GM19397 (cell line): ENCODE results near the gene COX4I2.
"Not testable (repeated sequence)": the region's sequence is repeated elsewhere in the genome, so short reads cannot be mapped to it uniquely, and the experiment has no call there.

Experiments used
- ATAC-seq: cut with Tn5 transposase; IDR thresholded peaks from one replicate; pipeline ENCODE4 v1.9.1; 2021; ENCODE audit warnings: mild to moderate bottlenecking, moderate library complexity; ENCODE audit not compliant: unreplicated experiment

Gene COX4I2

DNA sequence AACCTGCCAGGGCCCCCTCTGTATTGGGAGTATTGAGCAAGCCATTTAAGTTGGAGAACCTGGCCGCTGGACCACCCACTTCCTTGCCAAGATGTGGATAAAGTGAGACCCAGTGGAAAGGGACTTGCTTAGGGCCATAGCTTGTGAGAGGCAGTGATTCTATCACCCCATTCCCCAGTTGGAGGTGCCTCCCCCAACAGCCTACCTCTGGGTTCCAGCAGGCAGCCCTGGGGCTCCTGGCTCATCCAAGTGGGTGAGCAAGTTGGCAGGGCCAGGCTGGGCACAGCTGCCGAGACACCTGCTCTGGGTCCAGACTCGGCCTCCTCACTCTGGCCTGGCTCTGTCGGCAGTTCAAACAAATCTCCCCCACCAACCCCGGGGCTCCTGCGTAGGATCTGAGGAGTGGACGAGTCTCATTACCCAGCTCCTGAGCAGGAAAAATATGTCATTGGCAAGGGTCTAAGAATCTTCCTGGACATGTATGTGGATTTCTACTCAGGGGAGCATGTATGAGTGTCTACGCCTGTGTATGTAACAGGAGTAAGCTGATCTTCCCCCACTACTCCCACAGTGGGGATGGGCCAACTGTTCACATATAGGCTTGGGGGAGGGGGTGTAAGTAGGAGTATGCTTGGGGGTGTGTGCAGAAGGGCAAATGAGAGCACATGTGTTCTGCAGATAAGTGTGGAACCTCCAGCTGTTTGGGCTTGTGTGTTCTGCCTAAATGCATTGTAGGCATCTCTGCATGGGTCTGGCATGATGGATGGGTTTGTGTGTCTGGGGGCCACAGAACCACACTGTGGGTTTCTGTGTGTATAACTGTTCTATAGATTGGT lies 30.7 kb upstream of the COX4I2 start:
- no peak for ATAC-seq

DNA sequence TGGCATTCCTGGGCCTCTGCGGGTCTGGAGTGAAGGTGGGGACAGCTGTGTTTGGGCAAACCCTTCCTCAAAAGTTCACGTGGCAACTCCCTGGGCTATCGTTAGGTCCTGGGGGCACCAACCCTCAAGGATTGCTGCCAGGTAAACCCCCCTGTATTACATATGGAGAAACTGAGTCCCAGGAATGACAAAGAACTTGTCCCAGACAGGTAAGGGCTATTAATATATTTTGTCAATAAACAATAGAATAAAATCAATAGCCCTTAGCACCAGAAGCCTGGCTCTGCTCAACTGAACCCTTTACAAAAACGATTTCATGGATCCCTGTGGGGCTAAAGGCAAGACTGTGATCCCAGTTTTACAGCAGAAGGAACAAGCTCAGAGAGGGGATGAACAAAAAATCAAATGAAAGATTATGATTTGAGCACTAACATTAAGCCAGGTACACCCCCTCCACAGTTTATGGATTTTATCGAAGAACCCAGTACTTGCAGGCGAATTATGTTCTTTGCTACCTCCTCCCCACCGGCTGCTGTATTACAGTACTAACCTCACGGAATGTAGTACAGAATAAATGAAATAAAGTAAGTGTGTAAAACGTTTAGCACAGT lies 30.0 kb upstream of the COX4I2 start:
- no peak for ATAC-seq

DNA sequence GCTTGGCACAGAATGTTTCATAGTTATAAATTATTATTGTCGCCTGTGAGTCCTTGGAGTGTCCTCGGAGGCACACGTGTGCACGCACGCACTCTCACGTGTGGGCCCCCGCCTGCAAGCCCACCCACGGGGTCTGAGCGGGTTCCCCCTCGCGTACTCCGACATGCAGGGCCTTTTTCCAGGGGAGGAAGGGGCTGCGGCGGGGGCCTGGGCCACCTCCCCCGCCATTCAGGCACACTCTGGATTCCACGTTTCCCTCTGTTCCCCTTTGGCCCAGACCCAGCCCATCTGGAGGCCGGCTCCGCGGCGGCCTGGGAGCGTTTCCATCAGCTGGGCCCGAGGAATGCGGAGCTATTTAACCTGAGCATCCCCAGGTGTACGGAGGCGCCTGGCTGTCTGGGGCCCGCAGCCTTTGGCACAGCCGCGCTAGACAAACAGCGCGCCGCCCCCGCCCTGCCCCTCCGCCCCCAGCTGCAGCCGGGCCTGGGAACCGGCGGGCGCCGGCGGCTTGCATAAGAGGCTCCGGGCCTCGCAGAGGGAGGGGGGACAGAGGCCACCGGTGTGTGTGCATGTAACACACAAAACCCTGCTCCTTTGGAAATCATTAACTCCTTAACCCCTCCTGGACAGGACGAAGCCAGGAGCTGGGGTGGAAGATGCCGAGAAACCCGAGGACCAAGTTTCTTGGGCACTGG lies 29.3 kb upstream of the COX4I2 start:
- no peak for ATAC-seq

DNA sequence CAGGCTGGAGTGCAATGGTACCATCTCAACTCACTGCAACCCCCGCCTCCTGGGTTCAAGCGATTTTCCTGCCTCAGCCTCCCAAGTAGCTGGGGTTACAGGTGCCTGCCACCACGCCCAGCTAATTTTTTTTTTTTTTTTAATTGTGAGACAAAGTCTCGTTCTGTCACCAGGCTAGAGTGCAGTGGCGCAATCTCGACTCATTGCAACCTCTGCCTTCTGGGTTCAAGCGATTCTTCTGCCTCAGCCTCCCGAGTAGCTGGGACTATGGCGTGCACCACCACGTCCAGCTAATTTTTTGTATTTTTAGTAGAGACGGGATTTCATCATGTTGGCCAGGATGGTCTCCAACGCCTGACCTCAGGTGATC lies 25.5 kb upstream of the COX4I2 start:
- not testable (repeated sequence) for ATAC-seq

DNA sequence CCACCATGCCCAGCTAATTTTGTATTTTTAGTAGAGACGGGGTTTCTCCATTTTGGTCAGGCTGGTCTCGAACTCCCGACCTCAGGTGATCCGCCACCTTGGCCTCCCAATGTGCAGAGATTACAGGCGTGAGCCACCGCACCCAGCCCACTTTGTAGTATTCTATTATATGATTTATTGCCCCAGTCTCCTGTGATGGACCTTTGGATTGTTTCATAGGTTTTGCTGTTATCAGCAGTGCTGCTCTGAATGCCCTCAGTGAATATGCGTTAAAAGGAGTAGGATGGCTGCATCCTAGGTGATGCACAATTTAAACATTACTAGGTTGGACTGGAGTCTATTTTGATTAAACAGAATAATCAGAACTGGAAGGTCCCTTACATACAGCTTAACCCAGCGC lies 22.3 kb upstream of the COX4I2 start:
- ATAC-seq = no peak

DNA sequence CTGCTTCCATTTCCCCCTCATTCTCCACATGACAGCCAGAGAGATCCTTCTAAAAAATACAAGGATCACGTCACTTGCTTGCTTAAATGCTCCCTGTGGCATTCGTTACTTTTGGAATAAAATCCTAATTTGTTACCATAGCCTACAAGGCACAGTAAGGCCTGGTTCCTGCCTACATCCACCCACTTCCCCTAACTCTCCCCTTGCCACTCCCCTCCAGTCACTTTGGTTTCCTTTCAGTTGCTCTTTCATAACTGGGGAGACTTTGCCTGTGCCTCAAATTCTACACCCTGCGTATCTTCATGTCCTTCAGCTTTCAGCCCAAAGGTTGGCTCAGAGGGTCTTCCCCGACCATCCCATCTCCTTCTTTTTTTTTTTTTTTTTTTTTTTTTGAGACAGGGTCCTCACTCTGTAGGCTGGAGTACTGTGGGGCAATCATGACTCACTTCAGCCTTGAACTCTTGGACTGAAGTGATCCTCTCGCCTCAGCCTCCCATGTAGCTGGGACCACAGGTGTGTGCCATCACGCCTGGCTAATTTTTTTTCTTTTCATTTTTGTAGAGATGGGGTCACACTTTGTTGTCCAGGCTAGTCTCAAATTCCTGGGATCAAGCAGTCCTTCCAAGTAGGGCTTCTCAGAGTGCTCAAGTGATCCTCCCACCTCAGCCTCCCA lies 20.1 kb upstream of the COX4I2 start:
- ATAC-seq = no peak

DNA sequence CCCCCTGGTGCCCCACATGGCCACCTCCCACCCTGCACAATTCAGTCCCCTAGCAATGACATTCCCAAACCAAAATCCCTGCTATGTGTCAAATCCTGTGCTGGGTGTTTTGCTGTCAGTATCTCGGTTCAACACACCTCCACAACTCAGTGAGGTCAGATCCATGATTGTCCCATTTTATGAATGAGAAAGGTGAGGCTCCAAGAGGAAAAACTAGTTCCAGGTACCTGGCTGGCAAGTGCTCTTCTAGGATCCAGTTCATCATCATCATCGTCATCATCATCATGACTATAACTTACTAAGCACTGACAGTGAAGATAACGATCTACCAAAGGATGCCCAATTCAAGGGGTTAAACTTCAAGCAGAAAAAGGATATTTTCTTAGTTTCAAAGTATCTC lies 17.5 kb upstream of the COX4I2 start:
- ATAC-seq = no peak

DNA sequence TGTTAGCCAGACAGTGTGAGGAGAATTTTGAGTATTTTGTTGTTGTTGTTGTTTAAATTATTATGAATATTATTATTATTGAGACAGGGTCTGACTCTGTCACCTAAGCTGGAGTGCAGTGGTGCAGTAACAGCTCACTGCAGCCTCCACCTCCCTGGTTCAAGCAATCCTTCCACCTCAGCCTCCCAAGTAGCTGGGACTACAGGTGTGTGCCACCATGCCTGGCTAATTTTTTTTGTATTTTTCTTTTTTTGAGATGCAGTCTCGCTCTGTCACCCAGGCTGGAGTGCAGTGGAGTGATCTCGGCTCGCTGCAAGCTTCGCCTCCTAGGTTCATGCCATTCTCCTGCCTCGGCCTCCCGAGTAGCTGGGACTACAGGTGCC lies 14.6 kb upstream of the COX4I2 start:
- not testable (repeated sequence) for ATAC-seq

DNA sequence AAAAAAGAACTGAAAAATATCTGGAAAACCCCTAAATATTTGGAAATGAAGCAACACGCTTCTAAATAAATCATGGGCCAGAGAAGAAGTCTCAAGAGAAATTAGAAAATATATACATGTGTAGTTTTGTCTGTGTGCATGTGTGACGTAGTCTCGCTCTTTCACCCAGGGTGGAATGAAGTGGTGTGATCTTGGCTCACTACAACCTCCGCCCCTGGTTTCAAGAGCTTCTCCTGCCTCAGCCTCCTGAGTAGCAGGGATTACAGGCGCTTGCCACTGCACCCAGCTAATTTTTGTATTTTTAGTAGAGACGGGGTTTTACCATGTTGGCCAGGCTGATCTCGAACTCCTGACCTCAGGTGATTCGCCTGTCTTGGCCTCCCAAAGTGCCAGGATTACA lies 11.2 kb upstream of the COX4I2 start:
- ATAC-seq = not testable (repeated sequence)

DNA sequence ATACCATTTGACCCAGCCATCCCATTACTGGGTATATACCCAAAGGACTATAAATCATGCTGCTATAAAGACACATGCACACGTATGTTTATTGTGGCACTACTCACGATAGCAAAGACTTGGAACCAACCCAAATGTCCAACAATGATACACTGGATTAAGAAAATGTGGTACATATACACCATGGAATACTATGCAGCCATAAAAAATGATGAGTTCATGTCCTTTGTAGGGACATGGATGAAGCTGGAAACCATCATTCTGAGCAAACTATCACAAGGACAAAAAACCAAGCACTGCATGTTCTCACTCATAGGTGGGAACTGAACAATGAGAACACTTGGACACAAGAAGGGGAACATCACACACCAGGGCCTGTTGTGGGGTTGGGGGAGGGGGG lies 9.7 kb upstream of the COX4I2 start:
- not testable (repeated sequence) for ATAC-seq

DNA sequence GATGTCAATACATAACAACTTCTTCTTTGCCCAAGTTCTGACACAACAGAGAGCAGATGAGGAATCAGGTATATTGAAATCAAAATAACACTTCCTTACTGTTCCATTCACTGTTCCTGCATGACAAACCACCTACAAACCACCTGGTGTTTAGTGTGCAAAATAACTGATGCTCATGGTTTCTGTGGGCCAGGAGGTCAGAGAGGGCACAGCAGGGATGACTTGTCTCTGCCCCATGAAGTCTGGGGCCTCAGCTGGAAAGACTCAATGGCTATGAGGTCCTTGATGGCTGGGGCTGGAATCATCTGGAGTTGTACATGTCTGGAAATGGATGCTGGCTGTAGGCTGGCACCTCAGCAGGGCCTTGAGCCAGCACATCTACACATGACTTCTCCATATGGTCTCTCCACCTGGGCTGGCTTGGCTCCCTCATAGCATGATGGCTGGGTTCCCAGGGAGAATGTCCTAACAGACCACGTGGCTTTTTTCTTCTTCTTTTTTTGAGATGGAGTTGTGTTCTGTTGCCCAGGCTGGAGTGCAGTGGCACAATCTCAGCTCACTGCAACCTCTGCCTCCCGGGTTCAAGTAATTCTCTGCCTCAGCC lies 7.4 kb upstream of the COX4I2 start:
- no peak for ATAC-seq

DNA sequence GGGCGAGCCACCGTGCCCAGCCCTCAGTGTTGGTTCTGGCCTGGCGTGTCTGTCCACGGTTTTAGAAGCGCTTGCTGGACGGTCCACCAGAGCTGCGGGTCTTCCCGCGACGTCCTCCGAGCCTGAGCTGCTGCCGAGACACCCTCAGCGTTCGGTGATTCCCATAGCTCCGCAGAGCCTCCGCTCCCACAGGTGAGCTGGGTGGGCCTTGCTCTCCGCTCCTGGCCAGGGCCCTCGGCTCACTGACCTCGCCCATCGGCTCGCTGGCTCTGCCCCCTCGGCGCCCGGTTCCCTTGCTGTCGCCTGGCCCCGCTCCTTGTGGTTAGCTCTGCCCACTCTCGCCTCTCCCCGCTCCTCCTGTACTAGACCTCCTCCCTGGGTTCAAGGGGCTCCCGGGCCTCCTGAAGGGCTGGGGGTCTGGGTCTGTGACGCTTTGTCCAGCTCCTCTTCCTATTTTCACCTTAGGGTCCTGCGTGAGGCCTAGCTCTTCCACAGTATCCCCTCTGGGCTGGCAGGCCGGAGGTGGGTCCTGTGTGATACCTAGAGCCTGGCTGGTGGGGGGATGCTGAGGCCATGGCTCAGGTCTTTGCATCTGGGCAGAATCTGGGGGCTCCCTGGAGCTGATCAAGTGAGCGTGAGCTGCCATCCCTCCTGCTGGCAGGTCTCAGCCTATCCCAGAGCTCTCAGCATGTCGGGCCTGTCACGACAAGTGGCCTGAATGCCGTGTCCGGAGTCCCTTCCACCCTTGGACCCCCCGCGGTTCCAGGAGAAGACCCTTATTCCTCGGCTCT lies 5.0 kb upstream of the COX4I2 start:
- no peak for ATAC-seq

DNA sequence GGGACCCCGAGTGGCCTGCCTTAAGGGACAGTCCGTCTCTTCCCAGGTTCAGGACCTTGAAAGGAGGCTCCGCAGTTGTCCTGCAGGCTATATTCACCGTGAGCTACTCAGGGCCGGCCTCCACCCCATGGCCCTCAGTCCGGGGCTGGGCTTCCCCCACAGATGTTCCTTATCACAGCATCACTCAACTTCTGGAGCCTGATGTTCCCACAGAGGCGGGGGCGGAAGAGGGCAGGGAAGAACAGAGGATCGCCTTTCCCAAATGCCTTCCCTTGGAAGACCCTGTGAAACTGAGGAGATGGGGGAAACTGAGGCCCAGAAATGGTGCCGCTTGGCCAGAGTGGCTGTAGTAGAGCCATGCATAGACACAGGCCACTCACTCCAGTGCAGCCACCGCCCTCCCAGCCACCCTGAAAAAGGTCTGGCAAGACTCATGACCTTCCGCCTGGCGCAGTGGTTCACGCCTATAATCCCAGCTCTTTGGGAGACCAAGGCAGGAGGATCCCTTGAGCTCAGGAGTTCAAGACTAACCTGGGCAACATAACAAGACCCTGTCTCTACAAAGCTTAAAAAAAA lies 4.3 kb upstream of the COX4I2 start:
- ATAC-seq = no peak

DNA sequence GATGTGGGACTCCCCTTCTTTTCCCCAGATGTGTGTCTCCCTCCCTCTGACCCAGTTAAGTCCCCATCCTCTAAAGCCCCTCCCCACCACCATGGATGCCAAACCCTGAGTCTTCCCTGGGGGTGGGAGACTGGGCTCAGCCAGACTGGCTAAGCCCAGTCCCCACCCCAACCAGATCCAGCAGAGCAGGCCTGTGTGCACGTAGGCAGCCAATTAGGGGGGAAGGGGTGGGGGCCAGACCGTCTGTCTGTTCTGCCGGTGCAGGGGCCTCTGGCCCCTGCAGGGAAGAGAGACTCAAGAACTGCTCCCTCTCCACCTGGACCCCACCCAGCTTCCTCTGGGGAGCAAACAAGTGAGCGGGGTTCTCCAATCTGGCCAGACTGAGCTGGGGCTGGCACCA lies 605 bp downstream of the COX4I2 start:
- no peak for ATAC-seq

DNA sequence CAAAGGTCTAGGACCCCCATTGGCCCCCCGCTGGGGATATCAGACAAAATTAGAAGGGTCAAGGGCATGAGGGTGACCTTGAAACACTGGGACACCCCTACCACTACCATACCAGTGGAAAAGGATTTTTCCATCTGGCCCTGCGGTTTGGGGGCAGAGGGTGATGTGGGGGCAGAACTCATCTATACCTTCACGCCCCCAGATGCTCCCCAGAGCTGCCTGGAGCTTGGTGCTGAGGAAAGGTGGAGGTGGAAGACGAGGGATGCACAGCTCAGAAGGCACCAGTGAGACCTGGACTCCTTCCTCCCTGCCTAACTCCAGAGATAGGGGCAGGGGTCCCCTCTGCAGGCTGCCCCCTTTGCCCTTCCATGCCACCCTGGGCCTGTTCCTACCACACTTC lies 1.1 kb downstream of the COX4I2 start:
- no peak for ATAC-seq

DNA sequence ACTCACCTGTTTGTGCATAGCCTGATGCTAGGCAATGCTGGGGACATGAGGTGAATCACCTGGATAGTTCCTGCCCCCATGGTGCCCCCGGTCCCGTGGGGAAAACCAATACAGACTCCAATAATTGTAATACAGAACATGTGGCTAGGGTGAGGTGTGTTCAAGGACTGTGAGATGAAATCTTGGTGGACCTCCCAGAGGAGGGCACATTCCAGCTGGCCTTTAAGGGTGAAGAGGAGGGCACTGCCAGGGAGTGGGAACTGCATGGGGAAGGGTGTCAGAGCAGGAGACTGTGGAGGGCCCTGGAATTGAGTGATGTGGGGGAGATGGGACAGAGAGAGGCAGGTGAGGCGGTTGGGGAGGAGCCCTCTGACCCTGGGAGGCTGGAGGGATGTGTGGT lies 2.5 kb downstream of the COX4I2 start:
- ATAC-seq = no peak

DNA sequence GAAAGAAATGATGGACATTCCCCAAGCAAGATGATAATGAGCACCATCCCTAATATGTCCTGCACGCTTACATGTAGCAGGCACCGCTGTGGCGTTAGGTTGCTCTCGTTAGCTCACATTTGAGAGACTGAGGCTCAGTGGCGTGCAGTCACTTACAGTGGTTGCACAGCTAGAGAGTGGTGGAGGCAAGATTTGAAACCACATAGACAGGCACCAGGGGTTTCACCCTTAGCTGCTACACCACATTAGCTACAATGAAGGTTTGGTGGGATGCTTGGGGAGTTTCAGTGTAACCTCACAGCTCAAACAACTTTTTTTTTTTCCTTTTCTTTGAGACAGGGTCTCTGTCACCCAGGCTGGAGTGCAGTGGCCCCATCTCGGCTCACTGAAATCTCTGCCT lies 3.7 kb downstream of the COX4I2 start:
- no peak for ATAC-seq

DNA sequence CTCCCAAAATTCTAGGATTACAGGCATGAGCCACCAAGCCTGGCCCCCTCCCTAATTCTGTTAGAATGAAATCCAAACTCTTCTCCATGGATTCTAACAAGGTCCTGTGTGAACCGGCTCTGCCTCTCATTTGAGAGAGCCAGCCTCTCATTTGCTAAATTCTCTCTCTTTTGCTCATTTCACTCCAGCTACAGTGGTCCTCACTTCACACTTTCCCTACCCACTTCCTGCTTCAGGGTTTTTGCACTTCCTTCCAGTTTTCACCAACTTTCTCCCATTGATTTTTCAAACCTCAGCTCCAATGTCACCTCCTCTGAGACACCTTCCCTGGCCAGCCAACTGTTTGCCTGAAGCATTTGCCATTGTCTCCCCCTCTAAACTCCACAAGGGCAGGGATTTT lies 5.1 kb downstream of the COX4I2 start:
- no peak for ATAC-seq

DNA sequence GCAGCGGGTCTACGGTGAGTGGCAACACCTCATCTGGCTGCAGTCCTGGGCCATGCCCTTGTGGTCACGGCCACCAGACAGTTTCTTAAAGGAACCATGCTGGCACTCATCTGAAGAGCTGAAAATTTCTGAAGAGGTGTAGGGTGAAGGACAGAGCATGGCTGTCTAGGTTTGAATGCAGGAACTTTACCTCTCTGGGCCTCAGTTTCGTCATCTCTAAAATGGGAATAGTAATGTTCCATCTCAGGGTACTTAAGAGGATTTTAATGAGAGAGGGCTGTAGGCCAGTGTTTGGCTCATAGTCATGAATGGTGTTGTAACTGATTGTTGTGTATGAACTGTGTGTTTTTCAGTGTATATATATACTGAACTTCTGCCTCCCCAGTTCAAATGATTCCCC lies 5.8 kb downstream of the COX4I2 start:
- ATAC-seq = no peak

DNA sequence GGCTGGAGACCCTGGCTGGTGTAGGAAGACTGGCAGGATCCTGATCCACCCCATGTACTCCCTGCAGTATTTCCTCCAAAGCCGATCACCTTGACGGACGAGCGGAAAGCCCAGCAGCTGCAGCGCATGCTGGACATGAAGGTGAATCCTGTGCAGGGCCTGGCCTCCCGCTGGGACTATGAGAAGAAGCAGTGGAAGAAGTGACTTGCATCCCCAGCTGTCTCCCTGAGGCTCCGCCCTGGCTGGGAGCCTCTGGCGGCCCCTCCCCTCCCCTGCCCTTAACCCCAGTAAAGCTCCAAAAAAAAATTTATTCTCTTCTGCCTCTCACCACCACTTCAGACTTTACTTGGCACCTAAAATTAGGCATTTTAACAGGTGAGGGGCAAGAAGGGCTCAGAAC lies 7.0 kb downstream of the COX4I2 start:
- no peak for ATAC-seq
